Natural killer cell treated with Interleukin-12 subunit alpha and Interleukin-12 subunit beta and Interleukin-15 and Interleukin-18, amount 100 ng/mL, for 72 hours (primary cell): ENCODE data around the gene ABCA8. TPM values are rescaled to one million over a fixed set of nuclear protein-coding genes. Genes with fewer than 3 reads are reported as not detected.

ENCODE experiments used
- ATAC-seq, 2 donors: fragments of 150-1000 bp; cut with Tn5 transposase in 1 of 2; sonication (Bioruptor Pico), chemical (Tn5 transposase) in 1 of 2; 2 replicates each; pipeline ENCODE4 v1.10.0; 2021
- DNase-seq: peaks from one replicate; pipeline ENCODE4 v3.0.0; 2022; ENCODE audit warnings: low spot score
- H3K27ac Mint-ChIP-seq, 2 donors: 1 replicate in 1 of 2; 2 replicates in 1 of 2; pipeline ENCODE4 v1.8.0; 2022; ENCODE audit warnings: mixed read lengths in 2 of 2, mild to moderate bottlenecking in 1 of 2, moderate library complexity in 1 of 2
- H3K27me3 Mint-ChIP-seq, 2 donors: 1 replicate in 1 of 2; 2 replicates in 1 of 2; pipeline ENCODE4 v1.8.0; 2022; ENCODE audit warnings: mixed read lengths in 2 of 2
- H3K36me3 Mint-ChIP-seq: one replicate; pipeline ENCODE4 v1.8.0; 2022; ENCODE audit warnings: mixed read lengths
- H3K4me1 Mint-ChIP-seq, 2 donors: 1 replicate in 1 of 2; 2 replicates in 1 of 2; pipeline ENCODE4 v1.8.0; 2022; ENCODE audit warnings: low read depth in 2 of 2, mixed read lengths in 2 of 2, mild to moderate bottlenecking in 1 of 2
- H3K4me3 Mint-ChIP-seq: one replicate; pipeline ENCODE4 v1.8.0; 2022; ENCODE audit warnings: mixed read lengths
- H3K9me3 Mint-ChIP-seq: 2 replicates; pipeline ENCODE4 v1.8.0; 2022; ENCODE audit warnings: mixed read lengths
- total RNA-seq, 2 donors: library from RNA; stranded (reverse); gene quantifications; one replicate each; pipeline ENCODE4 v1.2.3, GENCODE V29; 2022

Gene ABCA8
- total RNA-seq, 2 donors from 2014 or later: not detected

GRCh38 chr17:68821860-68822696 lies 133.1 kb downstream of the ABCA8 start:
- Mint-ChIP-seq H3K27me3 (peaks cover 9 to 33% of the 10 kb centered on the region in 2 donors), H3K4me1 (no peaks in the 10 kb centered on the region), H3K4me3 (no peak overlapping the region), H3K9me3 (no peaks in the 10 kb centered on the region), H3K36me3 (no peaks in the 10 kb centered on the region), H3K27ac (no peak overlapping the region)
- DNase-seq: no peak
- ATAC-seq: no peak

GRCh38 chr17:68820825-68821481 lies 134.2 kb downstream of the ABCA8 start:
- Mint-ChIP-seq H3K27ac (no peak overlapping the region), H3K4me3 (no peak overlapping the region)

GRCh38 chr17:68820476-68820824 lies 134.7 kb downstream of the ABCA8 start:
- no peak overlapping the region for H3K4me3 Mint-ChIP-seq
- no peaks in the 10 kb centered on the region for H3K9me3 Mint-ChIP-seq
- DNase-seq: no peak
- no peaks in the 10 kb centered on the region for H3K36me3 Mint-ChIP-seq
- no peaks in the 10 kb centered on the region for H3K4me1 Mint-ChIP-seq
- peaks cover 13 to 30% of the 10 kb centered on the region in 2 donors for H3K27me3 Mint-ChIP-seq
- no peak for ATAC-seq
- no peak overlapping the region for H3K27ac Mint-ChIP-seq

More at GRCh38 chr17:68820825-68821481, 134.2 kb downstream of the ABCA8 start:
- DNase-seq: no peak
- no peak for ATAC-seq
- H3K36me3 Mint-ChIP-seq: no peaks in the 10 kb centered on the region
- H3K27me3 Mint-ChIP-seq: peaks cover 9 to 30% of the 10 kb centered on the region in 2 donors
- no peaks in the 10 kb centered on the region for H3K4me1 Mint-ChIP-seq
- H3K9me3 Mint-ChIP-seq: no peaks in the 10 kb centered on the region

- no peaks in the 10 kb centered on the region for H3K36me3 Mint-ChIP-seq
- H3K9me3 Mint-ChIP-seq: no peaks in the 10 kb centered on the region
- H3K27me3 Mint-ChIP-seq: peaks cover 13 to 31% of the 10 kb centered on the region in 2 donors
- H3K4me3 Mint-ChIP-seq: no peak overlapping the region
- DNase-seq (no peak), ATAC-seq (no peak)
- no peak overlapping the region for H3K27ac Mint-ChIP-seq
- H3K4me1 Mint-ChIP-seq: no peaks in the 10 kb centered on the region
Measured at GRCh38 chr17:68819465-68819864, 135.7 kb downstream of the ABCA8 start.

Other genes with a start within 250 kb of the ABCA8 start
- under 1 TPM in 1 of 2 donors, not detected in 1; 0.12 TPM for gene ABCA9, start 105.5 kb upstream of the ABCA8 start, total RNA-seq
- gene ABCA6, start 186.5 kb upstream of the ABCA8 start, total RNA-seq: 1 to 10 TPM; 1.1 to 1.3 TPM